SKM-1 treated with dmso at 0.1 percent for 144 hours (cell line): Measurements from ENCODE around the gene ACR.
"Not testable (repeated sequence)": the region's sequence is repeated elsewhere in the genome, so short reads cannot be mapped to it uniquely, and the experiment has no call there.

Source experiments
- DNase-seq: peaks from one replicate; lab custom pipeline; 2025; ENCODE audit not compliant: unreplicated experiment; lab: John Stamatoyannopoulos, UW

The ACR gene

GRCh38 chr22:50764288-50764687, 26.3 kb downstream of the ACR start:
- DNase-seq, result not testable (repeated sequence)

GRCh38 chr22:50775132-50775531, 37.1 kb downstream of the ACR start:
- peak; percentile 4 for DNase-seq

GRCh38 chr22:50777631-50778030, 39.6 kb downstream of the ACR start:
- not testable (repeated sequence) for DNase-seq

DNA sequence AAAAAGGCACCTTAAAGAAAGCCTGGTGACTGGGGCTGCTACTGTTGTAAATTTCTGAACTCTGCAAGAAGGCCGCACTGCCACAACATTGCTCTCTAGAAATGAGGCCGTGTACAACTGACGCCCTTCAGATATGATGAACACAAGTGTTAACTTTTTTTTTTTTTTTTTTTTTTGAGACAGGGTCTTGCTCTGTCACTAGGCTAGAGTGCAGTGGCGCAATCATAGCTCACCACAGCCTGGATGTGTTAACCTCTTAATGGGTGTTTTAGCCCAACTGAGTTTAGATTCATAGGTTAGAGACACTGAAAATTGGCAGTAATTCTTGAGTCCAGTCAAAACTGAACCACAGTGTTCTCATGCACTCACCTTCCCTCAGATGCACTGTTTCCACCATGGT, 42.2 kb downstream of the ACR start:
- DNase-seq, result peak; percentile 9

GRCh38 chr22:50782253-50782652, 44.2 kb downstream of the ACR start:
- DNase-seq, result not testable (repeated sequence)

- DNase-seq, result peak; percentile 83
Observed at GRCh38 chr22:50783033-50783879, 45.3 kb downstream of the ACR start, which contains the start of gene RABL2B. RABL2B (minus strand) TSS chr22:50783636; CDS start chr22:50782294, 1,342 bp downstream.

DNA sequence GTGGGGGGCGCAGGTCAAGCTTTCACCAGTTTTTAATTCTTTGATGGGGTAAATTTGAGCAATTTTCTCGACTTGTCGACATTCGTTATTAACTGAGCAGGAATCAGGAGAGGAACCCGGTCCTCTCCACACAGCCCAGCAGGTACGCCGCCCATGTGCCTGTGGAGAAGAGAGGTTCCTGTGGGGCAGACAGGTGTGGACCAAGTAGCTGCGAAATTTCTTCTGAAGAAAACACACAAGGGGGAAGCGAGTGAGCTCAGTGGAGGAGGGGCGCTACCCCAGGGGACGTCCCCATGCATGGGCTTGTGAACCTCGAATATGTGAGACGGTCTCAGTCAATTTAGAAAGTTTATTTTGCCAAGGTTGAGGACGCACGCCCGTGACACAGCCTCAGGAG, 45.9 kb downstream of the ACR start:
- not testable (repeated sequence) for DNase-seq

GRCh38 chr22:50785289-50785688, 47.3 kb downstream of the ACR start:
- not testable (repeated sequence) for DNase-seq

DNA sequence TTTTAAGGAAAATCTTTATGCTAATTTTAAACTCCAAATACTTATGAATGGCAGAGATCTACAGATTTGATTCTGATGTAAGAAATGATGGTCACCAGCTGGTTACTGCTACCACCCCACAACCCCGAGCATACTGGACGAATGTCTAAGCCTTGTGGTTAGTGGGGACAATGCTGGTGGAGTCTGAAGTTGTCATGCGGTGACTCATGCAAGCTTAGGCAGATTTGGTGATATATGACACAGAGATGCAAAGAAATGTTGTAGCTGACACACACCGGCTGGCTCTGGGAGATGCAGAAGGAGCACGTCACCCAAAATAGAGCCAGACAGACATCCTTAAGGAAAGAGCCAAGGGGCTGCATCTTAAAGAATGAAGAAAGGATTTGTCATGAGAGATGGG, 48.9 kb downstream of the ACR start:
- DNase-seq, result not testable (repeated sequence)
